HG02642 (cell line): Measurements from ENCODE around the gene LGMN.
A peak's percentile ranks its signal among the peaks of the same experiment; 100 is the strongest.
"Not testable (repeated sequence)": the region's sequence is repeated elsewhere in the genome, so short reads cannot be mapped to it uniquely, and the experiment has no call there.

ENCODE experiments used
- ATAC-seq: cut with Tn5 transposase; IDR thresholded peaks from one replicate; pipeline ENCODE4 v1.9.1; 2021; ENCODE audit warnings: mild to moderate bottlenecking; ENCODE audit not compliant: unreplicated experiment, poor library complexity

LGMN gene

DNA sequence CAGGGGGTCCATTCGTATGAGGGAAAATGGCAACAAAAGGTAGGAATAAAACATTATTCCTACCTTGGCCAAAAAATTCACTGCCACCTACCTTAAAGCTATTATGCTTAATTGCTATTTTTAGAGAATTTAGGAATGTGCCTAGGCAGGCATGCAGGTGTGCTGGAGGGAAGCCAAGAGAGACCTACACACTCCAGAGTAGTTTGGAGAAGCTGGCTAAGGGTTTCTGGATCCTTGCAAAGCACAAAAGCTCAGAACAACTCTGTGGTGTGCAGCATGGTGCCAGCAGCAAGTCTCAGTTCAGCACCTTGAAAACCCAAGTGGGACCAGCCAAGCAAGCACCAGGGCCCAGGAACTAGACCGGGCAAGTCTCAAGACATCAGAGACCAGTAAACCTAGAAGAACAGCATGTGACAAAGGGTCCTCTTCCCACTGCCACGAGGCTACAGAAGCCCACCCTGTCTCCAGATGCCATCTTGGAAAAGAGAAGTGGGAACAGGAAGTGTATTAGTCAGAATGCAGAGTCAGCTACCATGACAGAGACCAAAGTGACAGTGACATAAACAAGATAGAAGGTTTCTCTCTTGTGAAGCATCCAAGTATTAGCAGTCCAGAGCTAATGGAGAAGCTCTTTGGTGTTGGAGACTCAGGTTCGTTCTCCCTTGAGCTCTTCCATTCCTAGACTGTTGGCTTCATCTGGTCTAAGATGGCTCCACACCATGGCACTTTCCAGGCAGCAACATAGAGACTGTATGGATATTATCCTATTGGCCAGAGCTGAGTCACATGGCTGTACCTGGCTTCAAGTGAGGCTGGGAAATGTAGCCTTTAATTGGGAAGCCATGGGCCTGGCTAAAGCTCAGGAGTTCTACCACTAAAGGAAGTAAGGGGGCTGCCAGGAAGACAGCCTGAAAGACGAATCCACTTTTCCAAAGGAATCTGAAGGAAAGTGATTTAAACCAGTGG, 15.5 kb upstream of the LGMN start:
- ATAC-seq, result not testable (repeated sequence)

DNA sequence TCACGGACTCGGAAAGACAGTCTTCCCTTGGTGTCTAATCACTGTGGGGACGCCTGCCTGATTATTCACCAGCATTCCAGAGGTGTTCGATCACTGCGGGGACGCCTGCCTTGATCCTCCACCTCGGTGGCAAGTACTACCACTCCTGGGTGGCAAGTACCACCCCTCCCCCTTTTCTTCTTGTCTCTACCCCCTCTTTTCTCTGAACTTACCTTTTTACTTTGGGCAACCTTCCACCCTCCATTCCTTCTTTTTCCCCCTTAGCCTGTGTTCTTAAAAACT, 12.0 kb upstream of the LGMN start:
- ATAC-seq, result no peak

DNA sequence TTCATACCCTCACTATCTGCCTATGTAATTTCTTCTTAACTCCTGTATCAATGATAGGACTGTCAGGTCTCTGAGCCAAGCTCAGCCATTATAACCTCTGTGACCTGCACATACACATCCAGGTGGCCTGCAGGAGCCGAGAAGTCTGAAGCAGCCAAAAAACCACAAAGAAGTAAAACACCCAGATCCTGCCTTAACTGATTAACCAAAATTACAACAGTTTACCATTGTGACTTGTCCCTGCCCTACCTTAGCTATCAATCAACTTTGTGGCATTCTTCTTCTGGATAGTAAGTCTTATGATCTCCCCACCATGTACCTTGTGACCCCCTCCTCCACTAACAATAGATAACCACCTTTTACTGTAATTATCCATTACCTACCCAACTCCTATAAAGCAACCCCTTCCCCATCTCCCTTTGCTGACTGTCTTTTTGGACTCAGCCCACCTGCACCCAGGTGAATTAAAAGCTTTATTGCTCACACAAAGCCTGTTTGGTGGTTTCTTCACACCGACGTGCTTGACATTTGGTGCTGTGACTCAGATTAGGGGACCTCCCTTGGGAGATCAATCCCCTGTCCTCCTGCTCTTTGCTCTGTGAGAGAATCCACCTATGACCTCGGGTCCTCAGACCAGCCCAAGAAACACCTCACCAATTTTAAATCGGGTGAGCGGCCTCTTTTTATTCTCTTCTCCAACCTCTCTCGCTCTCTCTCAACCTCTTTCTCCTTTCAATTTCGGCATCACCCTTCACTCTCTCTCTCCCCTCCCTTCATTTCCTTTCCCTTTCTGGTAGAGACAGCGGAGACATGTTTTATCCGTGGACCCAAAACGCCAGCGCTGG, 11.5 kb upstream of the LGMN start:
- ATAC-seq, result no peak

DNA sequence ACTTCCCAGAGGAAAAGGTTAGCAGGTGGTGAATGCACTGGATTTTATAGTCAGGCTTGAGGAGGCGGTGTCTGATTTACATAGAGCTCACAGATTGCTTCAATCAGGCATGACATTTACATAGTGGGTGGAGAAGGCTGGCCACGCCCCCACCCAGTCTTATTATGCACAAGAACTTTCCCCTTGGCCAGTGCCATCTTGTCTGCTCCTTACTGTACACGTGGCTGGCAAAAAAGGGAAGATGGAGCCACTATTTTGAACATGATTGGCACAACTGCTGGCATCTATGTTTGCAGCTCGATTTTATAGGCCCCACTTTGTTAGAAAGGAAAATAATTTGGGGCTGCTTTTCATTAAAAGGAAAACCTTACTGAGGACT, 10.9 kb upstream of the LGMN start:
- ATAC-seq, result no peak

DNA sequence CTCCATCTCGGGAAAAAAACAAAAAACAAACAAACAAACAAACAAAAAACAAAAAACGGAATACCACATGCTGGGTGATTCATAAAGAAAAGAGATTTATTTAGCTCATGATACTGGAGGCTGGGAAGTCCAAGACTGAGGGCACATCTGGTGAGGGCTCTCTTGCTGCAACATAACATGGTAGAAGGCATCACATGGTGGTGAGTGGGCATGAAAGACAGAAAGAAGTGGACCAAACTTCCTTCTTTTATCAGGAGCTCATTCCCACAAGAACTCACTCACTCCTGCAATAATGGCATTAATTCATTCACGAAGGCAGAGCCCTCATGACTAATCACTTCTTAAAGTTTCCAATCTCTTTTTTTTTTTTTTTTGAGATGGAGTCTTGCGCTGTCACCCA, 8.0 kb upstream of the LGMN start:
- no peak for ATAC-seq

DNA sequence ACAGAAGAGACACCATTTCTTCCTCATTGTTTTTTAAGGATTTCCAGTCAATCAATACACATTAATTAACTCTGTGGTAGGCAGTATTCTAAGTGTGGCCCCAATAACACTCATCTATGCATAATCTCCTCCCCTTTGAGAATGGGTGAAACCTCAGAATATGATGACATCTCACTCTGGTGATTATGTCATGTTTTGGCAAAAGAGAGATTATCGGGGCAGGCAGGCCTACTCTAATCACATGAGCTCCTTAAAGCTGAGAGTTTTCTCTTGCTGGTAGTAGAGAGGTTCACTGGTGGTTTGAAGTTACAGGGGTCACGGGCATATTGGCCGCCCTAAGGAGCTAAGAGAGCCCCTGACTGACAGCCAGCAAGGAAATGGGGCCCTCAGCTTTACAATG, 7.1 kb upstream of the LGMN start:
- ATAC-seq, result no peak

DNA sequence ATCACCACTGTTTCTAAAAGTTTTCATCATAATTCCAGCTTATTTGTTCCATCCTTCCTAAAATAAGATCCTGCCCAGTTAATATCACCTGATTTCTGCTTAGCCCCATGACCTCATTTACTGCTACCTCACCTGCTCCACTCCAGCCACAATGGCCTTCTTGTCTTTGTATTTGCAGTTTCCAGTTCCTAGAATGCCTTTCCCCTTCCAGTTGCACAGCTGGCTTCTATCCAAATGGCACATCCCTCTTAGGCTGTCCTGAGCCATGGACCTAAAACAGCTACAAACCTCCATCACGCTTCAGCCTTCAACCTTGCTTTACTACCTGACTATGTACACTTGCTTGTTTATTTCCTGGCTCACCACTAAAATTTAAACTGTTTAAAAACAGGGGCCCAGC, 6.5 kb upstream of the LGMN start:
- ATAC-seq, result no peak

DNA sequence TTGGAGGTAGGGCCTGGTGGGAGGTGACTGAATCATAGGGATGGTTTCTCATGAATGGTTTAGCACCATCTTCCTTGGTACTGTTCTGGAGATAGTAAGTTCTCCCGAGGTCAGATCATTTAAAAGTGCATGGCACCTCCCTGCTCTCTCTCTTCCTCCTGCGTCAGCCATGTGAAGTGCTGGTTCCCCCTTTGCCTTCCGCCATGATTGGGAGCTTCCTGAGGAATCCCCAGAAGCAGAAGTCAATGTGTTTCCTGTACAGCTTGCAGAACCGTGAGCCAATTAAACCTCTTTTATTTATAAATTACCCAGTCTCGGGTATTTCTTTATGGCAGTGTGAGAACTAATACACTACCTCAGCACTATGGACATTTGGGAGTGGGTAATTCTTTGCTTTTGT, 4.8 kb upstream of the LGMN start:
- no peak for ATAC-seq

DNA sequence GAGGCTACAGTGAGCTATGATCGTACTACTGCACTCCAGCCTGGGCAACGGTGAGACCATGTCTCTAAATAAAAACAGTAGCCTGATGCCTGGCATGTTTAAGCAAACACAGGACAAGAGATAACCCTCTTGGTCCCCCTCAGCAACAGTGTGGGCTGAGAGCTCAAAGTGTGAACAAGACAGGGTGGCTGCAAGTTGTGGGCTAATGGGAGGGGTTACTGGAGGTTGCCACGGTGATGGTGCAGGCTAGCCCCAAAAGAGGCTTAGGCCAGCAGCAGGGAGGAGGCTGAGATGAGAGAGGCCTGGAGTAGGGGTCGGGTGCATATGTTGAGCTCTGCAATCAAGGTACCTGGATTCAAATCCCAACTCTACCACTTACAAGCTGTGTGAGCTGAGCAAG, 3.4 kb upstream of the LGMN start:
- no peak for ATAC-seq

DNA sequence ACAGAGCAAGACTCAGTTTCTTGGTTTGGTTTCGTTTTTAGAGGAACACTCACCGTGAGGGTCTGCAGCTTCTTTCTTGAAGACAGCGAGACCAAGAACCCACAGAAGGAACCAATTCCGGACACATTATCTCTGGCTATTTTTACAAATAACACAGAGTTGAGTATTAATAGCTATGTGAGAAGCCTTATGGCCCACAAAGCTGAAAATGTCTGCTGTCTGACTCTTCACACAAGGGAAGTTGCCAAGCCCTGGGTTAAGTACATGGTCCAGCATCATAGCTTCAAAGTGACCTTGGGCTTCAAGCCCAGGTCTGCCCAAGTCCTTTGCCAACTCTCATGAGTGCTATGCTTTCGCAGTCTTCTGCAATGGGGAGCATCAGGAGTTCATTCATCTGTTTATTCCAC, 2.6 kb upstream of the LGMN start:
- ATAC-seq, result no peak

DNA sequence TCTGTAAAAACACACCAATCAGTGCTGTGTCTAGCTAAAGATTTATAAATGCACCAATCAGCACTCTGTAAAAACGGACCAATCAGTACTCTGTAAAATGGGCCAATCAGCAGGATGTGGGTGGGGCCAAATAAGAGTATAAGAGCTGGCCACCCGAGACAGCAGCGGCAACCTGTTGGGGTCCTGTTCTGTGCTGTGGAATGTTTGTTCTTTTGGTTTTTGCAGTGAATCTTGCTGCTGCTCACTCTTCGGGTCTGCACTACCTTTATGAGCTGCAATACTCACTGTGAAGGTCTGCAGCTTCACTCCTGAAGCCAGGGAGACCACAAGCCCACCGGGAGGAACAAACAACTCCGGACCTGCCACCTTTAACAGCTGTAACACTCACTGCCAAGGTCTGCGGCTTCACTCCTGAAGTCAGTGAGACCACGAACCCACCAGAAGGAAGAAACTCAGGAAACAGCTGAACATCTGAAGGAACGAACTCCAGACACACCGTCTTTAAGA, 1.8 kb upstream of the LGMN start:
- ATAC-seq, result not testable (repeated sequence)

DNA sequence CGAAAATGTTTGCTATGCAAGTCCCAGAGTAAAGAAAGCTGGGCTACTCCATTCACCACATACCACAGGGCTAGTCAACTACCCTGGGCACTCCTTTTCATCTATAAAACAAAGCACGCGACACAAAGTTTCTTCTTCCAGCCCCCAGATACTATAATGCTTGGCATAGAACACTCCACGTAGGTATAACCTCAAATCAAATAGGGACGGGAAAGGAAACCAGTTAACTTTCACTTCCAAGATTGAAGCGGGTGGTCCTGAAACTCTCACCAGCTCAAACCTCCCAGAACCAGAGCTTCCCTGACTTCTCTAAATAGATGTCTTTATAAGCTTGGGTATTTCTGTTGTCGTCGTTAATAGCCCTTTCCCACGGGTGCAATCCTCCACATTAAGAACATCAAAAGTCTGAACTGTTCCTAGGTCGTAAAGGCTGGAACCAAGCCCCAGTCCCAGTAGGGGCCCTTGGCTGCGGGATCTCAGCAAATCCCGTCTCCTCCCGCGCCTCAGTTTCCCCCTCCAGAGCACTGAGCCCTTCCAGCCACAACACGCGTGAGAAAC, 647 bp downstream of the LGMN start:
- peak; percentile 11 for ATAC-seq

DNA sequence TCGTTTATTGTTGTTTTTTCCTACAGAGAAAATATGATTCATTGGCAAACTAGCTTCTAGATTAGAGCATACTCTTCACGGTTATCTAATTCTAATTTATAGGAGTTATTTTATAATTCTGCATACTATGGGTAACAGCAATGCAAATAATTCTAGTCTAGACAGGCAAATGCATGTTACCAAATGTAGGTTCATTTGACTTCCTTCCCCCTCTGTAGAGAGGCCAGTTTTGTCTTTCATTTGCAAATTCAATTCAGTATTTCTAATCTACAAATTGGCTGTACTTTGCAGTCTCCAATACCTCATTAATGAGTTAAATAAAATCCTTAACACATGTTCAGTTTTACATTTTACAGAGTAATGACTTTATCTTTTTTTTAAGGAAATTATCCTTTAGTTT, 4.2 kb downstream of the LGMN start:
- ATAC-seq, result no peak

DNA sequence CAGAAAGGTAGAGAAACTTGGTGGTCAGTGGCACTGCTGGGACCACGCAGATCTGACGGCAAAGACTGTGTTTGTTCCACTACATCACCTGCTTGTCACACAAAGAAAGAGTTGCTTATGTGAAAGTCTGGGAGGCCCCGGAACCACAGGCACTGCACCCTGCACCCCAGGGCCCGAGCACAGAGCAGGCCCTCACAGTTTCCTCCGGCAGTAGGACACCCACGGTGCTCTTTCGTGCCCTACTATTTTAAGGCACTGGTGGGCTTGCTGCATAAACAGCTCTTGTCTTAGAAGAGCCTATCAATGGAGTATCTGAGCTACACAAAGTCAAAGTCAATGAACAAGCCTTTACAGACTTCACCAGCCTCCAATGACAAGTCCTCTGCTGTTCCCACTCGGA, 8.0 kb downstream of the LGMN start:
- ATAC-seq, result no peak

DNA sequence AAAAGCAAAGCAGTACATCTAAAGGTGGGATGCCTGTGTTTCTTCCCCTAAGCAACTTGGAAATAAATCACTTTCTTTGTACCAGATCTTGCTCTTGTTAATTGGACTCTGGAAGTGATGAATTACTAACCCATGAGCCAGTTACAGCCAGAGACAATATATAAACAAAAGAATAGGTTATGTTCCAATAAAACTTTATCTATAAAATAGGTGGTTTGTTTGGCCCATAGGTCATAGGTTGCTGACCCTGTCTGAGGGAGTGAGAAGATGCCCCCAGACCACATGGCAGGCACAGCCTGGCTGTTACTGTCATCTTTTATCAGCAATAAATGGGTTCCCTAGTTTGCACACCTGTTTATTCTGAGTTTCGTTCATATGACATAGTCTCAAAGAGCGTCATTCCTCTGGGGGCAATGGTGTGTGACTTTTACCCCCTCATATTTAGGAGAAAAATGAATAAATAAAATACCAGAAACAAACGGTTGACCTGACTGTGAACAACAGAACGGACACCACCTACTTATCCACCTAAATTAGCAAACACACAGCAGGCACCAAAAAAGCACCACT, 10.7 kb downstream of the LGMN start:
- ATAC-seq, result no peak

DNA sequence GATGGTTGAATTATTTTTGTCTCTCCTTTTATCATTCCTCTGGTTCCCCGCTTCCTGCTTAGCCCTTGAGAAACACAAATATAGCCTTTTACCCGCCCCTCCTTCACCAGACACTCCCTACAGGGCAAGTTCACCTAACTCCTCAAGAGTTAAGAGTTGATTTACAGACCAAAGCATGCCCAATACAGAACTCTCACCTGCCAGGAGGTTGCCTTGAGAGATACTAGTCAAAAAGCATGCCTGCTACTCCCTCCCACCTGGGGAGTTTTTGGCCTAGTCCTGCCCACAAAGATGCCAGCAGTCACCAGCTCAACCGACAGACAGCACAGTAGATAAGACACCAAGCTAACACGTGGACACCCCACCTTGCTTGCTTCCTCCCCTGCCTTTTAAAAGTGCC, 11.2 kb downstream of the LGMN start:
- ATAC-seq, result no peak

DNA sequence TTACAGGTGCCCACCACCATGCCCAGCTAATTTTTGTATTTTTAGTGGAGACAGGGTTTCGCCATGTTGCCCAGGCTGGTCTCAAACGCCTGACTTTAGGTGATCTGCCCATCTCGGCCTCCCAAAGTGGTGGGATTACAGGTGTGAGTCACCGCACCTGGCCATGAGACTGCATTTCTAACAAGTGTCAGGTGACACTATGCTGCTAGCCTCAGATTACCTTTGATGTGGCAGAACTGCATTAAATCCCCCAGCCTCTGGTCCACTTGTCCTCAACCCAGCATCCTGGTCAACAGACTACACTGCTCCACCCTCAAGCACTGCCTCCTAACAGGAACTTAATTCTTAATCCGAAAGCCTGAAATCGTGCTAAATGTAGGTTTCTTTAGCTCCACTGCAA, 13.1 kb downstream of the LGMN start:
- ATAC-seq, result no peak

DNA sequence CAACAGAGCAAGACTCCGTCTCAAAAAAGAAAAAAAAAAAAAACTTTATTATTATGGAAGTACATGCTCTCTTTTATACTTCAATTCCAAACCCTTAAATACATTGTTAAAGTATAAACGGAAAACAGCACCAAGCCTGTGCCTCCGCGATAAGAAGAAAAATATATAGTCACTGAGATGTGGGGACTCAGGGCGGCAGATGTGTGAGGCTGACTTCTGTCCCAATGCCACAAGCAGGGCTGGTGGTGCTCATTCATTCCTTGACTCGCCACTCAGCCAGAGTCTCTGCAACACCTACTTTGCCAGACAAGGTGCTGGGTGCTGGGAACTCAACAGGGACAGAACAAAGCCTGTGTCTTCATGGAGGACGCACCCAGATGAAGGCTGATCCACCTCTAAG, 13.8 kb downstream of the LGMN start:
- ATAC-seq, result no peak

DNA sequence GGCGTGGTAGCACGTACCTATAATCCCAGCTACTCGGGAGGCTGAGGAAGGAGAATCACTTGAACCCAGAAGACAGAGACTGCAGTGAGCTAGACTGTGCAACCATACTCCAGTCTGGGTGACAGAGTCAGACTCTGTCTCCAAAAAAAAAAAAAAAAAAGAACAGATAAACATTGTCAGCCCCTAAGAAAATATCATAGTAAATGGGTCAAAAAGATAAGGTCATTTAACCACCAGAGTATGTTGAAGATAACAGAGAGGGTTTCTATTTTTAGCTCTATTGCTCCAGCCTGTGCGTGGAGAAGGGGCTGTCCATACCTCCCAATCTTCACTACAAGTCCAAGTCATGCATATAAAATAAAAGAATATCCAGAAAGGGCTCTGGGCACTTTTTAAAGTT, 15.4 kb downstream of the LGMN start:
- ATAC-seq, result no peak

DNA sequence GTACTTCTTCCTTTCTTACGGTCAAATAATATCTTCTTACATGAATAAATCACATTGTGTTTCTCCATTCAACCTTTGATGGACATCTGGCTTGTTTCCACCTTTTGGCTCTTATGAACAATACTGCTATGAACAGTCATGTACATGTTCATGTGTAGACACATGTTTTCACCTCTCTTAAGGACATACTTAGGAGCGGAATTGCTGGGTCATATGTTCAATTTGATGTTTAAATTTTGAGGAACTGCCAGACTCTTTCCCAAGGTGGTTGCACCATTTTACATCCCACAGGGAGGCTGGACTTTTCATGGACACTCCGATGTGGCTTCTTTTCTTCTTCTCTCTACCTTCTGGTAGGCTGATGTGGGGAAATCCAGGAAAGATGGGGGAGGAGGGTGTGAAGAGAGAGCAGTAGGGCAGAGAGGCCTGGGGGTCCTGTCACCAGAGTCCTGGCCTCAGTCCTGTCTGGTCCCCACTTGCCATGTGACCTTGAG, 16.8 kb downstream of the LGMN start:
- ATAC-seq, result no peak
